HEK293 (cell line): ENCODE measurements around the gene AFDN.

ENCODE experiments used
- CTCF ChIA-PET: fragments of 350-600 bp; formaldehyde crosslinking; extraction: SDS; loops from one replicate; lab custom pipeline; 2021; ENCODE audit warnings: antibody characterized with exemption; lab: Yijun Ruan, JAX
- POLR2A ChIA-PET: fragments of 300-600 bp; formaldehyde crosslinking; extraction: SDS; loops from one replicate; lab custom pipeline; 2020; ENCODE audit warnings: antibody characterized with exemption, inconsistent platforms; lab: Yijun Ruan, JAX
- H3K27ac ChIP-seq: fragments of 200-500 bp; sonication (Bioruptor generic); 2 replicates; pipeline ENCODE4 v1.5.1; 2014; ENCODE audit warnings: low read depth, low read length, control low read depth, inconsistent platforms; ENCODE audit errors: extremely low read depth
- H3K36me3 ChIP-seq, 2 experiments: fragments of 200-500 bp in 1 of 2; sonication (Bioruptor generic) in 1 of 2; 1 replicate in 1 of 2; 2 replicates in 1 of 2; pipeline ENCODE4 v1.5.1; 2014 to 2017; ENCODE audit warnings: inconsistent platforms in 2 of 2, low read length in 2 of 2; ENCODE audit not compliant: control insufficient read depth in 2 of 2, insufficient read depth in 1 of 2
- H3K4me1 ChIP-seq: fragments of 200-500 bp; sonication (Bioruptor generic); 2 replicates; pipeline ENCODE4 v1.5.1; 2014; ENCODE audit warnings: mild to moderate bottlenecking, low read length, inconsistent platforms; ENCODE audit not compliant: control insufficient read depth, insufficient read depth
- H3K4me3 ChIP-seq: 2 replicates; pipeline ENCODE4 v1.5.1; 2011; ENCODE audit warnings: low read depth, mild to moderate bottlenecking, control low read depth, low read length, moderate library complexity
- H3K9me3 ChIP-seq: fragments of 200-500 bp; sonication (Bioruptor generic); 2 replicates; pipeline ENCODE4 v1.5.1; 2014; ENCODE audit warnings: low read depth, low read length, inconsistent platforms; ENCODE audit not compliant: control insufficient read depth, insufficient read depth
- BCL11A ChIP-seq: fragments of 450-650 bp; formaldehyde crosslinking; IDR thresholded peaks from 2 replicates; pipeline ENCODE4 v1.5.1; 2016; ENCODE audit warnings: low read depth, missing biosample characterization, missing genetic modification characterization
- ELK4 ChIP-seq: IDR thresholded peaks from 2 replicates; pipeline ENCODE4 v1.6.1; 2011; ENCODE audit warnings: mild to moderate bottlenecking, low read depth, low read length, borderline replicate concordance
- GFI1B ChIP-seq: fragments of 450-650 bp; formaldehyde crosslinking; IDR thresholded peaks from 2 replicates; pipeline ENCODE4 v1.5.1; 2016; ENCODE audit warnings: missing biosample characterization, missing genetic modification characterization
- HOXC10 ChIP-seq: sonication (generic); formaldehyde crosslinking; IDR thresholded peaks from 2 replicates; pipeline ENCODE4 v1.8.1; 2023; ENCODE audit warnings: mild to moderate bottlenecking, missing genetic modification reagents
- HOXD13 ChIP-seq: sonication (generic); formaldehyde crosslinking; IDR thresholded peaks from 2 replicates; pipeline ENCODE4 v1.8.0; 2022; ENCODE audit warnings: missing genetic modification reagents, borderline replicate concordance
- SCRT1 ChIP-seq: fragments of 450-650 bp; formaldehyde crosslinking; IDR thresholded peaks from 2 replicates; pipeline ENCODE4 v1.5.1; 2016; ENCODE audit warnings: missing biosample characterization, missing genetic modification characterization, borderline replicate concordance
- SP3 ChIP-seq: fragments of 450-650 bp; formaldehyde crosslinking; IDR thresholded peaks from 2 replicates; pipeline ENCODE4 v1.5.1; 2016; ENCODE audit warnings: missing biosample characterization, missing genetic modification characterization
- ZBTB20 ChIP-seq: fragments of 450-650 bp; formaldehyde crosslinking; IDR thresholded peaks from 2 replicates; pipeline ENCODE4 v1.5.1; 2016; ENCODE audit warnings: missing biosample characterization, missing genetic modification characterization
- ZBTB48 ChIP-seq: fragments of 450-650 bp; formaldehyde crosslinking; IDR thresholded peaks from 2 replicates; pipeline ENCODE4 v1.5.1; 2016; ENCODE audit warnings: missing biosample characterization, missing genetic modification characterization
- ZFP37 ChIP-seq: fragments of 450-650 bp; formaldehyde crosslinking; IDR thresholded peaks from 2 replicates; pipeline ENCODE4 v1.5.1; 2016; ENCODE audit warnings: missing biosample characterization, missing genetic modification characterization
- ZNF10 ChIP-seq: fragments of 450-650 bp; formaldehyde crosslinking; IDR thresholded peaks from 2 replicates; pipeline ENCODE4 v1.5.1; 2017; ENCODE audit warnings: missing biosample characterization, missing genetic modification characterization
- ZNF121 ChIP-seq: fragments of 450-650 bp; formaldehyde crosslinking; IDR thresholded peaks from 2 replicates; pipeline ENCODE4 v1.5.1; 2016; ENCODE audit warnings: missing biosample characterization, missing genetic modification characterization
- ZNF155 ChIP-seq: fragments of 450-650 bp; formaldehyde crosslinking; IDR thresholded peaks from 2 replicates; pipeline ENCODE4 v1.5.1; 2016; ENCODE audit warnings: missing biosample characterization, missing genetic modification characterization
- ZNF23 ChIP-seq: fragments of 450-650 bp; formaldehyde crosslinking; IDR thresholded peaks from 2 replicates; pipeline ENCODE4 v1.5.1; 2016; ENCODE audit warnings: missing biosample characterization, missing genetic modification characterization, borderline replicate concordance
- ZNF248 ChIP-seq: fragments of 450-650 bp; formaldehyde crosslinking; IDR thresholded peaks from 2 replicates; pipeline ENCODE4 v1.5.1; 2017; ENCODE audit warnings: missing biosample characterization, missing genetic modification characterization
- ZNF266 ChIP-seq: fragments of 450-650 bp; formaldehyde crosslinking; IDR thresholded peaks from 2 replicates; pipeline ENCODE4 v1.5.1; 2016; ENCODE audit warnings: missing biosample characterization, missing genetic modification characterization, low read depth
- ZNF335 ChIP-seq: fragments of 450-650 bp; formaldehyde crosslinking; conservative IDR thresholded peaks from 2 replicates; pipeline ENCODE4 v1.5.1; 2016; ENCODE audit warnings: missing biosample characterization, missing genetic modification characterization
- ZNF354C ChIP-seq: fragments of 450-650 bp; formaldehyde crosslinking; IDR thresholded peaks from 2 replicates; pipeline ENCODE4 v1.5.1; 2016; ENCODE audit warnings: missing biosample characterization, missing genetic modification characterization, low read depth, borderline replicate concordance
- ZNF404 ChIP-seq: fragments of 450-650 bp; formaldehyde crosslinking; IDR thresholded peaks from 2 replicates; pipeline ENCODE4 v1.5.1; 2017; ENCODE audit warnings: missing biosample characterization, missing genetic modification characterization
- ZNF48 ChIP-seq: fragments of 450-650 bp; formaldehyde crosslinking; IDR thresholded peaks from 2 replicates; pipeline ENCODE4 v1.5.1; 2016; ENCODE audit warnings: missing biosample characterization, missing genetic modification characterization
- ZNF488 ChIP-seq: fragments of 450-650 bp; formaldehyde crosslinking; IDR thresholded peaks from 2 replicates; pipeline ENCODE4 v1.5.1; 2016; ENCODE audit warnings: missing biosample characterization, missing genetic modification characterization
- ZNF521 ChIP-seq: fragments of 450-650 bp; formaldehyde crosslinking; IDR thresholded peaks from 2 replicates; pipeline ENCODE4 v1.5.1; 2017; ENCODE audit warnings: missing biosample characterization, mild to moderate bottlenecking, missing genetic modification characterization
- ZNF544 ChIP-seq: fragments of 450-650 bp; formaldehyde crosslinking; IDR thresholded peaks from 2 replicates; pipeline ENCODE4 v1.5.0; 2017; ENCODE audit warnings: missing biosample characterization, missing genetic modification characterization
- ZNF548 ChIP-seq: fragments of 450-650 bp; formaldehyde crosslinking; IDR thresholded peaks from 2 replicates; pipeline ENCODE4 v1.5.1; 2016; ENCODE audit warnings: missing biosample characterization, missing genetic modification characterization
- ZNF596 ChIP-seq: fragments of 450-650 bp; IDR thresholded peaks from 2 replicates; pipeline ENCODE4 v1.5.0; 2018; ENCODE audit warnings: missing biosample characterization, mild to moderate bottlenecking, missing genetic modification characterization, moderate library complexity
- ZNF629 ChIP-seq: fragments of 450-650 bp; formaldehyde crosslinking; IDR thresholded peaks from 2 replicates; pipeline ENCODE4 v1.5.1; 2017; ENCODE audit warnings: missing biosample characterization, missing genetic modification characterization
- ZNF658 ChIP-seq: fragments of 450-650 bp; formaldehyde crosslinking; IDR thresholded peaks from 2 replicates; pipeline ENCODE4; 2016; ENCODE audit warnings: missing biosample characterization, missing genetic modification characterization
- ZNF664 ChIP-seq: fragments of 450-650 bp; formaldehyde crosslinking; IDR thresholded peaks from 2 replicates; pipeline ENCODE4 v1.5.1; 2016; ENCODE audit warnings: missing biosample characterization, missing genetic modification characterization
- ZNF670 ChIP-seq: fragments of 450-650 bp; formaldehyde crosslinking; IDR thresholded peaks from 2 replicates; pipeline ENCODE4 v1.5.1; 2016; ENCODE audit warnings: missing biosample characterization, missing genetic modification characterization, low read depth
- ZNF76 ChIP-seq: fragments of 450-650 bp; formaldehyde crosslinking; IDR thresholded peaks from 2 replicates; pipeline ENCODE4; 2016; ENCODE audit warnings: low read depth, missing biosample characterization, missing genetic modification characterization, borderline replicate concordance
- ZNF777 ChIP-seq: fragments of 450-650 bp; formaldehyde crosslinking; IDR thresholded peaks from 2 replicates; pipeline ENCODE4 v1.5.1; 2017; ENCODE audit warnings: missing biosample characterization, missing genetic modification characterization, borderline replicate concordance
- ZNF791 ChIP-seq: fragments of 450-650 bp; formaldehyde crosslinking; IDR thresholded peaks from 2 replicates; pipeline ENCODE4 v1.5.1; 2016; ENCODE audit warnings: missing biosample characterization, missing genetic modification characterization
- TF ChIP-seq, protein P1 (sequence below): fragments of 450-650 bp; formaldehyde crosslinking; IDR thresholded peaks from 2 replicates; pipeline ENCODE4 v1.5.1; 2016; ENCODE audit warnings: missing biosample characterization, missing genetic modification characterization

Gene AFDN

GRCh38 chr6:167993831-167994230 is 167.1 kb downstream of the AFDN start:
- CTCF ChIA-PET = no interaction called here
- POLR2A ChIA-PET = no interaction called here
- H3K27ac ChIP-seq = no peak overlapping the region

DNA sequence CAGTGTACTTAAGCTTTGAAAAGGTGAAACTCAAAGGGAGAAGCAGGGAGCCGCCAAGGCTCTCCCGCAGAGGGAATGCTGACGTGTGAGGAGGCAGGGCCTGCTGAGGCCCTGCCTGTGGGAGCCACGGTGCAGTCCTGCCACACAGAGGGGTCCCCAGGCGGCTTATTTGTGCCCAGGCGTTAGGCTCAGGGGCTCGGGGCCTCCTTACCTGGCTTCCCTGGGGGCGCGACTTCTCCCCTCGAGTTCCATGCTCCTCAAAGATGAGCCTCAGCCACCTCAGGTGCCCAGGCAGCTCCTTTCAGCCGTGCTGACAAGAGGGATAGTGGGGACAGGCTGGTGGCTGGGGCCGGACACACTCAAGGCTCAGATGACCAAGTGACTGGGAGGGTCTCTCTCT is 168.6 kb downstream of the AFDN start:
- no peak for TF ChIP-seq ZNF521 (tag by site-specific recombination)
- no peak for TF ChIP-seq BCL11A
- no peak for TF ChIP-seq ZNF791 (tag by site-specific recombination)
- no peak for TF ChIP-seq ZNF777
- TF ChIP-seq ZBTB20 (tag by site-specific recombination) = no peak
- TF ChIP-seq ZNF354C (tag by site-specific recombination) = no peak
- no peak for TF ChIP-seq ZFP37 (tag by site-specific recombination)
- TF ChIP-seq ZNF155 = no peak
- no peak for TF ChIP-seq ZNF10 (tag by site-specific recombination)
- TF ChIP-seq GFI1B (tag by site-specific recombination) = no peak
- no peak for TF ChIP-seq ZBTB48 (tag by site-specific recombination)
- no peak for TF ChIP-seq ZNF596 (tag by site-specific recombination)
- no peak for TF ChIP-seq SCRT1 (tag by site-specific recombination)
- TF ChIP-seq ZNF544 (tag by site-specific recombination) = no peak
- TF ChIP-seq HOXC10 (CRISPR knock-in tag) = no peak
- TF ChIP-seq ELK4 = no peak
- CTCF ChIA-PET = no interaction called here

More at GRCh38 chr6:167993831-167994230, 167.1 kb downstream of the AFDN start:
- no peaks in the 10 kb centered on the region for H3K36me3 ChIP-seq
- no peak overlapping the region for H3K4me3 ChIP-seq
- no peaks in the 10 kb centered on the region for H3K9me3 ChIP-seq
- TF ChIP-seq ZNF266 (no peak), ZNF658 (tag by site-specific recombination) (no peak), ZNF404 (tag by site-specific recombination) (no peak), ZNF23 (no peak), ZNF777 (no peak), ZNF335 (tag by site-specific recombination) (no peak), ZNF121 (tag by site-specific recombination) (no peak)
- H3K4me1 ChIP-seq = no peaks in the 10 kb centered on the region

GRCh38 chr6:167995731-167996151 is 169.0 kb downstream of the AFDN start:
- no peak overlapping the region for H3K4me3 ChIP-seq
- CTCF ChIA-PET = interaction anchor here (0.5 kb wide), 1 partner anchor 25 kb away, joined by 5 read pairs; no protein-coding TSS in a partner anchor
- TF ChIP-seq HOXD13 (no peak), ZNF629 (tag by site-specific recombination) (no peak), GFI1B (tag by site-specific recombination) (no peak), ZNF76 (tag by site-specific recombination) (no peak), ZNF488 (tag by site-specific recombination) (no peak), ZNF544 (tag by site-specific recombination) (no peak), ZNF548 (tag by site-specific recombination) (no peak), ZNF48 (tag by site-specific recombination) (no peak), ZNF664 (tag by site-specific recombination) (no peak), ZNF248 (tag by site-specific recombination) (no peak), ZNF670 (tag by site-specific recombination) (no peak), SP3 (tag by site-specific recombination) (no peak)
- TF ChIP-seq, protein P1, sequence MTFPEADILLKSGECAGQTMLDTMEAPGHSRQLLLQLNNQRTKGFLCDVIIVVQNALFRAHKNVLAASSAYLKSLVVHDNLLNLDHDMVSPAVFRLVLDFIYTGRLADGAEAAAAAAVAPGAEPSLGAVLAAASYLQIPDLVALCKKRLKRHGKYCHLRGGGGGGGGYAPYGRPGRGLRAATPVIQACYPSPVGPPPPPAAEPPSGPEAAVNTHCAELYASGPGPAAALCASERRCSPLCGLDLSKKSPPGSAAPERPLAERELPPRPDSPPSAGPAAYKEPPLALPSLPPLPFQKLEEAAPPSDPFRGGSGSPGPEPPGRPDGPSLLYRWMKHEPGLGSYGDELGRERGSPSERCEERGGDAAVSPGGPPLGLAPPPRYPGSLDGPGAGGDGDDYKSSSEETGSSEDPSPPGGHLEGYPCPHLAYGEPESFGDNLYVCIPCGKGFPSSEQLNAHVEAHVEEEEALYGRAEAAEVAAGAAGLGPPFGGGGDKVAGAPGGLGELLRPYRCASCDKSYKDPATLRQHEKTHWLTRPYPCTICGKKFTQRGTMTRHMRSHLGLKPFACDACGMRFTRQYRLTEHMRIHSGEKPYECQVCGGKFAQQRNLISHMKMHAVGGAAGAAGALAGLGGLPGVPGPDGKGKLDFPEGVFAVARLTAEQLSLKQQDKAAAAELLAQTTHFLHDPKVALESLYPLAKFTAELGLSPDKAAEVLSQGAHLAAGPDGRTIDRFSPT (tag by site-specific recombination) = no peak

More for the DNA sequence above, 168.6 kb downstream of the AFDN start:
- Histone ChIP-seq H3K27ac (no peak overlapping the region), H3K4me1 (no peaks in the 10 kb centered on the region), H3K36me3 (no peaks in the 10 kb centered on the region), H3K9me3 (no peaks in the 10 kb centered on the region), H3K4me3 (no peak overlapping the region)
- POLR2A ChIA-PET = interaction anchor here (1.1 kb wide), 1 partner anchor 15 kb away, joined by 3 read pairs; no protein-coding TSS in a partner anchor

More at GRCh38 chr6:167995731-167996151, 169.0 kb downstream of the AFDN start:
- Histone ChIP-seq H3K36me3 (no peaks in the 10 kb centered on the region), H3K9me3 (no peaks in the 10 kb centered on the region), H3K27ac (no peak overlapping the region), H3K4me1 (no peaks in the 10 kb centered on the region)
- POLR2A ChIA-PET = interaction anchor here (1.1 kb wide), 1 partner anchor 16 kb away, joined by 3 read pairs; no protein-coding TSS in a partner anchor
